Breast epithelium (tissue), 3 donors: ENCODE measurements around the gene PAK1.

Experiments
- POLR2A ChIP-seq: fragments of 450-650 bp; IDR thresholded peaks from one replicate; pipeline ENCODE4 v1.6.1; 2016; ENCODE audit warnings: antibody characterized with exemption, mild to moderate bottlenecking, moderate library complexity
- POLR2AphosphoS5 ChIP-seq, 3 donors: sonication (generic); formaldehyde crosslinking; IDR thresholded peaks; one replicate each; pipeline ENCODE4 v1.6.1; 2017; ENCODE audit warnings: antibody characterized with exemption in 3 of 3
- TF ChIP-seq, protein P1 (sequence below), 3 donors: fragments of 450-650 bp; IDR thresholded peaks; one replicate each; pipeline ENCODE4 v1.5.1; 2016 to 2017; ENCODE audit warnings: antibody characterized with exemption in 3 of 3, mild to moderate bottlenecking in 3 of 3, moderate library complexity in 3 of 3

DNA sequence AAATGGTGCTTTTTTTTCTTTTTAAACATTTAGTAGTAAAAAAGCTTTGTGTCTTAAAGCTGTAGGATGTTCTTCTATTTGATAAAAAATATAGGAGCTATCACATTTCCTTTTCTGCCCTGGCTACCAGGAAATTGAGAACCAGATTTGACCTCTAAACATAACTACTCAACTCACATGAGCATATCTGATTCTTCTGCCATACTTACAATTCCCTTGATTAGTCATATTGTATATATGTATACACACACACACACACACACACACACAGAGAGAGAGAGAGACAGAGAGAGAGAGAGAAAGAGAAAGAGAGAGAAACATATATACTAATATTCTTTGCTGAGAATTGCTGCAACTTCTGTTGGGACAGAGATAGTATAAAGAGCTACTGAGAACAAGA, 149.4 kb downstream of the PAK1 start:
- TF ChIP-seq, protein P1, sequence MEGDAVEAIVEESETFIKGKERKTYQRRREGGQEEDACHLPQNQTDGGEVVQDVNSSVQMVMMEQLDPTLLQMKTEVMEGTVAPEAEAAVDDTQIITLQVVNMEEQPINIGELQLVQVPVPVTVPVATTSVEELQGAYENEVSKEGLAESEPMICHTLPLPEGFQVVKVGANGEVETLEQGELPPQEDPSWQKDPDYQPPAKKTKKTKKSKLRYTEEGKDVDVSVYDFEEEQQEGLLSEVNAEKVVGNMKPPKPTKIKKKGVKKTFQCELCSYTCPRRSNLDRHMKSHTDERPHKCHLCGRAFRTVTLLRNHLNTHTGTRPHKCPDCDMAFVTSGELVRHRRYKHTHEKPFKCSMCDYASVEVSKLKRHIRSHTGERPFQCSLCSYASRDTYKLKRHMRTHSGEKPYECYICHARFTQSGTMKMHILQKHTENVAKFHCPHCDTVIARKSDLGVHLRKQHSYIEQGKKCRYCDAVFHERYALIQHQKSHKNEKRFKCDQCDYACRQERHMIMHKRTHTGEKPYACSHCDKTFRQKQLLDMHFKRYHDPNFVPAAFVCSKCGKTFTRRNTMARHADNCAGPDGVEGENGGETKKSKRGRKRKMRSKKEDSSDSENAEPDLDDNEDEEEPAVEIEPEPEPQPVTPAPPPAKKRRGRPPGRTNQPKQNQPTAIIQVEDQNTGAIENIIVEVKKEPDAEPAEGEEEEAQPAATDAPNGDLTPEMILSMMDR (IDR thresholded peaks at IDR 0.05), result no peak
- TF ChIP-seq POLR2AphosphoS5 (IDR thresholded peaks at IDR 0.05), result no peak
- TF ChIP-seq POLR2A, result no peak
